SIG-M5 treated with dmso at 0.1 percent for 504 hours (cell line): ENCODE measurements around the gene PPA2.

Experiments used
- DNase-seq: peaks from one replicate; lab custom pipeline; 2025; ENCODE audit not compliant: unreplicated experiment; lab: John Stamatoyannopoulos, UW

PPA2 gene

GRCh38 chr4:105399532-105400161, 74.2 kb downstream of the PPA2 start:
- no peak for DNase-seq

- DNase-seq = no peak
Observed at GRCh38 chr4:105392858-105393257, 81.0 kb downstream of the PPA2 start.

- no peak for DNase-seq
Observed at GRCh38 chr4:105389167-105389566, 84.7 kb downstream of the PPA2 start.

GRCh38 chr4:105387466-105387865, 86.4 kb downstream of the PPA2 start:
- no peak for DNase-seq

- DNase-seq = no peak
Observed at GRCh38 chr4:105386012-105386411, 87.8 kb downstream of the PPA2 start.

- no peak for DNase-seq
Observed at GRCh38 chr4:105374071-105374470, 99.8 kb downstream of the PPA2 start.

- DNase-seq = no peak
Observed at GRCh38 chr4:105373324-105373723, 100.5 kb downstream of the PPA2 start.

- no peak for DNase-seq
Observed at GRCh38 chr4:105369988-105370387, 103.9 kb downstream of the PPA2 start.

- DNase-seq = no peak
Observed at GRCh38 chr4:105361053-105361452, 112.8 kb downstream of the PPA2 start.

GRCh38 chr4:105357258-105357980, 116.4 kb downstream of the PPA2 start:
- no peak for DNase-seq

GRCh38 chr4:105356194-105356593, 117.7 kb downstream of the PPA2 start:
- no peak for DNase-seq

GRCh38 chr4:105352826-105353225, 121.0 kb downstream of the PPA2 start:
- no peak for DNase-seq

GRCh38 chr4:105351861-105352260, 122.0 kb downstream of the PPA2 start:
- no peak for DNase-seq

- DNase-seq = peak; percentile 51
Observed at GRCh38 chr4:105350859-105351490, 122.9 kb downstream of the PPA2 start.

- no peak for DNase-seq
Observed at GRCh38 chr4:105348719-105349118, 125.1 kb downstream of the PPA2 start.

- no peak for DNase-seq
Observed at GRCh38 chr4:105346869-105347268, 127.0 kb downstream of the PPA2 start.

- no peak for DNase-seq
Observed at GRCh38 chr4:105345838-105346237, 128.0 kb downstream of the PPA2 start.

GRCh38 chr4:105345358-105345757, 128.5 kb downstream of the PPA2 start:
- no peak for DNase-seq

- DNase-seq = no peak
Observed at GRCh38 chr4:105344141-105344540, 129.7 kb downstream of the PPA2 start.

- no peak for DNase-seq
Observed at GRCh38 chr4:105343146-105343931, 130.5 kb downstream of the PPA2 start.

GRCh38 chr4:105329081-105329480, 144.8 kb downstream of the PPA2 start:
- DNase-seq = no peak

- DNase-seq = no peak
Observed at GRCh38 chr4:105327956-105328355, 145.9 kb downstream of the PPA2 start.
